Fibroblast of skin of right quadriceps (primary cell): ENCODE data around the gene SCARB1.
A peak's percentile ranks its signal among the peaks of the same experiment; 100 is the strongest.

ENCODE experiments used
- DNase-seq: peaks from one replicate; pipeline ENCODE4 v3.0.0-alpha.2; 2013

SCARB1 gene

GRCh38 chr12:124769881-124770512, 93.7 kb downstream of the SCARB1 start:
- DNase-seq, result no peak

- no peak for DNase-seq
Observed at GRCh38 chr12:124769163-124769530, 94.5 kb downstream of the SCARB1 start.

GRCh38 chr12:124768452-124769162, 95.1 kb downstream of the SCARB1 start:
- peak; percentile 54 for DNase-seq

- peak; percentile 62 for DNase-seq
Observed at GRCh38 chr12:124767066-124767821, 96.4 kb downstream of the SCARB1 start.

GRCh38 chr12:124766727-124767065, 97.0 kb downstream of the SCARB1 start:
- no peak for DNase-seq

- DNase-seq, result peak; percentile 40
Observed at GRCh38 chr12:124765581-124766489, 97.8 kb downstream of the SCARB1 start.

GRCh38 chr12:124764870-124765580, 98.6 kb downstream of the SCARB1 start:
- DNase-seq, result peak; percentile 98

- DNase-seq, result peak; percentile 76
Observed at GRCh38 chr12:124764451-124764850, 99.2 kb downstream of the SCARB1 start.

- peak; percentile 54 for DNase-seq
Observed at GRCh38 chr12:124763594-124763979, 100.1 kb downstream of the SCARB1 start.

- DNase-seq, result no peak
Observed at GRCh38 chr12:124762791-124763593, 100.7 kb downstream of the SCARB1 start.

GRCh38 chr12:124762384-124762783, 101.3 kb downstream of the SCARB1 start:
- no peak for DNase-seq

- DNase-seq, result no peak
Observed at GRCh38 chr12:124761871-124762270, 101.8 kb downstream of the SCARB1 start.

- no peak for DNase-seq
Observed at GRCh38 chr12:124761056-124761455, 102.6 kb downstream of the SCARB1 start.

- DNase-seq, result no peak
Observed at GRCh38 chr12:124760560-124760959, 103.1 kb downstream of the SCARB1 start.

- peak; percentile 67 for DNase-seq
Observed at GRCh38 chr12:124759841-124760503, 103.7 kb downstream of the SCARB1 start.

- DNase-seq, result no peak
Observed at GRCh38 chr12:124758266-124759220, 105.1 kb downstream of the SCARB1 start.

GRCh38 chr12:124757329-124757728, 106.3 kb downstream of the SCARB1 start:
- no peak for DNase-seq

- no peak for DNase-seq
Observed at GRCh38 chr12:124756760-124757159, 106.9 kb downstream of the SCARB1 start.

- no peak for DNase-seq
Observed at GRCh38 chr12:124756166-124756565, 107.5 kb downstream of the SCARB1 start.

GRCh38 chr12:124755801-124756148, 107.9 kb downstream of the SCARB1 start:
- no peak for DNase-seq
